DND-41 (cell line): ENCODE data around the gene EXOC6.
A peak's percentile ranks its signal among the peaks of the same experiment; 100 is the strongest.

ENCODE experiments used
- ATAC-seq: fragments of 200-7000 bp; cut with Tn5 transposase; 3 replicates; pipeline ENCODE4 v1.9.1; 2021; ENCODE audit warnings: low read depth; ENCODE audit not compliant: insufficient read depth
- DNase-seq: peaks from one replicate; pipeline ENCODE4 v3.0.0-alpha.2; 2020
- H2AFZ ChIP-seq: 2 replicates; pipeline ENCODE4 v1.6.0; 2012; ENCODE audit warnings: low read depth, low read length
- H3K27ac ChIP-seq: 2 replicates; pipeline ENCODE4 v1.5.1; 2012; ENCODE audit warnings: low read length, inconsistent platforms
- H3K27me3 ChIP-seq: fragments of 200-600 bp; sonication (generic); 2 replicates; pipeline ENCODE4 v1.6.0; 2012; ENCODE audit warnings: low read length, mild to moderate bottlenecking, inconsistent platforms; ENCODE audit not compliant: insufficient read depth, poor library complexity
- H3K36me3 ChIP-seq: 2 replicates; pipeline ENCODE4 v1.5.1; 2012; ENCODE audit warnings: low read length, inconsistent platforms; ENCODE audit not compliant: insufficient read depth
- H3K4me1 ChIP-seq: 2 replicates; pipeline ENCODE4 v1.5.1; 2012; ENCODE audit warnings: mild to moderate bottlenecking, low read length; ENCODE audit not compliant: insufficient read depth
- H3K4me2 ChIP-seq: 2 replicates; pipeline ENCODE4 v1.6.0; 2012; ENCODE audit warnings: mild to moderate bottlenecking, moderate library complexity, low read length, inconsistent platforms; ENCODE audit not compliant: insufficient read depth
- H3K4me3 ChIP-seq, 2 experiments: fragments of 200-600 bp in 1 of 2; shearing (Covaris generic) in 1 of 2; 2 replicates each; pipeline ENCODE4 v1.5.1; 2012 to 2016; ENCODE audit warnings: inconsistent platforms in 2 of 2, low read length in 2 of 2, mild to moderate bottlenecking in 2 of 2, low read depth in 1 of 2, moderate library complexity in 1 of 2
- H3K79me2 ChIP-seq: 2 replicates; pipeline ENCODE4 v1.6.0; 2012; ENCODE audit warnings: low read length, inconsistent platforms; ENCODE audit not compliant: insufficient read depth
- H3K9ac ChIP-seq: 2 replicates; pipeline ENCODE4 v1.6.0; 2012; ENCODE audit warnings: low read depth, mild to moderate bottlenecking, inconsistent platforms, low read length, moderate library complexity
- H3K9me3 ChIP-seq: 2 replicates; pipeline ENCODE4 v1.5.1; 2012; ENCODE audit warnings: low read length, moderate library complexity, mild to moderate bottlenecking, inconsistent platforms; ENCODE audit not compliant: insufficient read depth, severe bottlenecking
- H4K20me1 ChIP-seq: 2 replicates; pipeline ENCODE4 v1.6.0; 2012; ENCODE audit warnings: low read length; ENCODE audit not compliant: insufficient read depth
- CTCF ChIP-seq: IDR thresholded peaks from 2 replicates; pipeline ENCODE4 v1.5.1; 2012; ENCODE audit warnings: borderline replicate concordance, low read length, moderate library complexity, mild to moderate bottlenecking; ENCODE audit not compliant: poor library complexity, severe bottlenecking; ENCODE audit errors: extremely low read depth
- EZH2 ChIP-seq: IDR thresholded peaks from 3 replicates; pipeline ENCODE4 v1.6.1; 2012; ENCODE audit warnings: borderline replicate concordance, low read depth, mild to moderate bottlenecking, moderate library complexity, low read length, inconsistent platforms; ENCODE audit not compliant: severe bottlenecking

EXOC6 gene

GRCh38 chr10:93006435-93007039 is 158.2 kb downstream of the EXOC6 start:
- no peaks in the 10 kb centered on the region for H3K27me3 ChIP-seq
- no peak; the same call in 2 of the 3 replicates for ATAC-seq
- H3K4me1 ChIP-seq: no peaks in the 10 kb centered on the region
- H3K79me2 ChIP-seq: no peaks in the 10 kb centered on the region
- H3K27ac ChIP-seq: no peak overlapping the region
- no peak overlapping the region for H3K9ac ChIP-seq
- DNase-seq: no peak
- H2AFZ ChIP-seq: no peak overlapping the region
- no peak overlapping the region for H3K4me3 ChIP-seq
- no peaks in the 10 kb centered on the region for H3K36me3 ChIP-seq
- TF ChIP-seq CTCF (peak; percentile 65), EZH2 (no peak)
- no peak overlapping the region for H3K4me2 ChIP-seq
- no peaks in the 10 kb centered on the region for H3K9me3 ChIP-seq
- no peaks in the 10 kb centered on the region for H4K20me1 ChIP-seq

GRCh38 chr10:93015722-93016121 is 167.4 kb downstream of the EXOC6 start:
- no peak overlapping the region for H2AFZ ChIP-seq

GRCh38 chr10:93023013-93023650 is 174.8 kb downstream of the EXOC6 start:
- DNase-seq: no peak
- TF ChIP-seq EZH2 (no peak), CTCF (no peak)
- H2AFZ ChIP-seq: no peak overlapping the region
- no peaks in the 10 kb centered on the region for H3K79me2 ChIP-seq
- no peaks in the 10 kb centered on the region for H3K27me3 ChIP-seq
- H3K4me3 ChIP-seq: no peak overlapping the region
- no peak overlapping the region for H3K9ac ChIP-seq
- peaks cover 8% of the 10 kb centered on the region; the same call in 1 of the 2 replicates for H3K36me3 ChIP-seq
- H3K4me2 ChIP-seq: no peak overlapping the region
- H3K9me3 ChIP-seq: peaks cover 3% of the 10 kb centered on the region
- H3K4me1 ChIP-seq: no peaks in the 10 kb centered on the region
- H3K27ac ChIP-seq: no peak overlapping the region
- ATAC-seq: no peak
- H4K20me1 ChIP-seq: no peaks in the 10 kb centered on the region

More at GRCh38 chr10:93015722-93016121, 167.4 kb downstream of the EXOC6 start:
- TF ChIP-seq CTCF (no peak), EZH2 (no peak)
- Histone ChIP-seq H3K27ac (no peak overlapping the region), H4K20me1 (no peaks in the 10 kb centered on the region), H3K9ac (no peak overlapping the region), H3K79me2 (no peaks in the 10 kb centered on the region), H3K27me3 (no peaks in the 10 kb centered on the region), H3K4me3 (no peak overlapping the region), H3K4me2 (no peak overlapping the region), H3K36me3 (peaks cover 7% of the 10 kb centered on the region; the same call in 1 of the 2 replicates), H3K4me1 (no peaks in the 10 kb centered on the region), H3K9me3 (no peaks in the 10 kb centered on the region)
- no peak for ATAC-seq
- no peak for DNase-seq
